MCF 10A (cell line): ENCODE results near the gene SNCB. TPM values are rescaled to one million over a fixed set of nuclear protein-coding genes. Genes with fewer than 3 reads are reported as not detected.

Experiments used
- BruUV-seq: library from RNA; stranded (reverse); fragments of 400-500 nt; replicated peaks from 2 replicates; lab custom pipeline; 2021; lab: Mats Ljungman, UMichigan
- CTCF ChIA-PET: fragments of 300-600 bp; sonication (Branson Sonifier 250); formaldehyde crosslinking; extraction: SDS; loops from one replicate; lab custom pipeline; 2021; ENCODE audit warnings: antibody characterized with exemption, inconsistent platforms; lab: Yijun Ruan, JAX
- POLR2A ChIA-PET: fragments of 300-600, 350-650 bp; sonication (Branson Sonifier 250); formaldehyde crosslinking; extraction: SDS; loops from one replicate; lab custom pipeline; 2020; ENCODE audit warnings: antibody characterized with exemption, inconsistent platforms; lab: Yijun Ruan, JAX
- DNase-seq: peaks from one replicate; pipeline ENCODE4 v3.0.0-alpha.2; 2018; ENCODE audit not compliant: unreplicated experiment
- H3K27ac Mint-ChIP-seq: one replicate; pipeline ENCODE4 v1.8.0; 2022; ENCODE audit warnings: mild to moderate bottlenecking, low read depth, mixed read lengths; ENCODE audit not compliant: unreplicated experiment
- H3K27me3 Mint-ChIP-seq: one replicate; pipeline ENCODE4 v1.8.0; 2022; ENCODE audit warnings: mixed read lengths; ENCODE audit not compliant: insufficient read depth, unreplicated experiment
- H3K36me3 Mint-ChIP-seq: one replicate; pipeline ENCODE4 v1.8.0; 2022; ENCODE audit warnings: mild to moderate bottlenecking, moderate library complexity, mixed read lengths; ENCODE audit not compliant: insufficient read depth, unreplicated experiment
- H3K4me1 Mint-ChIP-seq: one replicate; pipeline ENCODE4 v1.8.0; 2022; ENCODE audit warnings: mixed read lengths; ENCODE audit not compliant: insufficient read depth, unreplicated experiment
- H3K4me3 Mint-ChIP-seq: one replicate; pipeline ENCODE4 v1.8.0; 2022; ENCODE audit warnings: mild to moderate bottlenecking, moderate library complexity, mixed read lengths; ENCODE audit not compliant: unreplicated experiment
- H3K9me3 Mint-ChIP-seq: one replicate; pipeline ENCODE4 v1.8.0; 2022; ENCODE audit warnings: mixed read lengths; ENCODE audit not compliant: unreplicated experiment
- CTCF ChIP-seq: fragments of 200-600 bp; IDR thresholded peaks from one replicate; pipeline ENCODE4 v1.8.0; 2022; ENCODE audit warnings: antibody characterized with exemption, mild to moderate bottlenecking; ENCODE audit not compliant: unreplicated experiment
- intact Hi-C: fragments of 100-400 bp; cut with micrococcal nuclease; formaldehyde crosslinking; loops from 2 replicates; pipeline ENCODE4 v1.14.1; 2022
- total RNA-seq: library from RNA; stranded (reverse); gene quantifications from 2 replicates; pipeline ENCODE4 v1.2.3, GENCODE V29; 2022

Gene SNCB
- total RNA-seq, 1 experiment from 2014 or later: not detected

- Mint-ChIP-seq H3K36me3 (no peaks in the 10 kb centered on the region), H3K27me3 (peaks cover 10% of the 10 kb centered on the region), H3K4me3 (no peak overlapping the region), H3K4me1 (peaks cover 36% of the 10 kb centered on the region), H3K27ac (no peak overlapping the region), H3K9me3 (no peaks in the 10 kb centered on the region)
- ChIA-PET CTCF (interaction anchor here (0.6 to 1.7 kb wide), 6 partner anchors 35 to 95 kb away, joined by 3 to 5 read pairs (median 3); no protein-coding TSS in a partner anchor), POLR2A (interaction anchor here (0.6 to 0.9 kb wide), 2 partner anchors 35 to 251 kb away, joined by 4 read pairs; partner anchors contain the start of gene TSPAN17)
- intact Hi-C loops: no loop called here
- no peak for DNase-seq
- BruUV-seq: no TSS peak
- TF ChIP-seq CTCF: no peak
Measured at GRCh38 chr5:176612008-176612407, 18.3 kb downstream of the SNCB start.

GRCh38 chr5:176611435-176611834 lies 18.9 kb downstream of the SNCB start:
- POLR2A ChIA-PET: interaction anchor here (0.5 to 0.9 kb wide), 4 partner anchors 36 to 250 kb away, joined by 3 to 4 read pairs (median 4); partner anchors contain the start of gene TSPAN17
- no peak overlapping the region for H3K4me3 Mint-ChIP-seq
- peaks cover 36% of the 10 kb centered on the region for H3K4me1 Mint-ChIP-seq
- TF ChIP-seq CTCF: no peak
- no peak overlapping the region for H3K27ac Mint-ChIP-seq
- intact Hi-C loops: loop anchor here (1.0 kb wide), 1 partner anchor 36 kb away; the partner anchor contains the start of gene TSPAN17
- H3K9me3 Mint-ChIP-seq: no peaks in the 10 kb centered on the region
- no peaks in the 10 kb centered on the region for H3K36me3 Mint-ChIP-seq
- no TSS peak for BruUV-seq
- peak; percentile 87 for DNase-seq
- H3K27me3 Mint-ChIP-seq: peaks cover 5% of the 10 kb centered on the region
- CTCF ChIA-PET: interaction anchor here (1.0 to 1.6 kb wide), 3 partner anchors 35 to 40 kb away, joined by 3 to 4 read pairs (median 3); no protein-coding TSS in a partner anchor

- intact Hi-C loops: no loop called here
- ChIA-PET CTCF (interaction anchor here (1.3 kb wide), 1 partner anchor 37 kb away, joined by 3 read pairs; the partner anchor contains the start of gene TSPAN17), POLR2A (interaction anchor here (0.6 kb wide), 1 partner anchor 58 kb away, joined by 3 read pairs; no protein-coding TSS in a partner anchor)
- DNase-seq: no peak
- Mint-ChIP-seq H3K4me1 (peaks cover 30% of the 10 kb centered on the region), H3K9me3 (no peaks in the 10 kb centered on the region), H3K36me3 (no peaks in the 10 kb centered on the region), H3K27ac (no peak overlapping the region), H3K27me3 (no peaks in the 10 kb centered on the region), H3K4me3 (peak overlapping the region; percentile 62)
- peak; percentile 0 for TF ChIP-seq CTCF
- no TSS peak for BruUV-seq
Measured at GRCh38 chr5:176610435-176610773, 19.9 kb downstream of the SNCB start.

- no peaks in the 10 kb centered on the region for H3K9me3 Mint-ChIP-seq
- peak; percentile 63 for DNase-seq
- ChIA-PET POLR2A (interaction anchor here (0.6 to 1.3 kb wide), 2 partner anchors 37 to 58 kb away, joined by 3 to 4 read pairs; no protein-coding TSS in a partner anchor), CTCF (interaction anchor here (0.5 to 1.3 kb wide), 2 partner anchors 23 to 37 kb away, joined by 3 read pairs; partner anchors contain the start of gene TSPAN17)
- H3K27me3 Mint-ChIP-seq: no peaks in the 10 kb centered on the region
- no peak within 1 kb of the TSS for H3K27ac Mint-ChIP-seq
- intact Hi-C loops: no loop called here
- H3K4me3 Mint-ChIP-seq: peak within 1 kb of the TSS; percentile 83
- peak; percentile 34 for TF ChIP-seq CTCF
- BruUV-seq: no TSS peak
- H3K36me3 Mint-ChIP-seq: no peaks in the 10 kb centered on the region
- H3K4me1 Mint-ChIP-seq: peaks cover 25% of the 10 kb centered on the region
Measured at GRCh38 chr5:176609724-176610434, 20.5 kb downstream of the SNCB start, which contains the start of gene GPRIN1. Gene GPRIN1 (minus strand): TSS chr5:176610156. CDS start chr5:176599834, 10,322 bp downstream.
